ENCODE measurements around the gene SFTPD.
"Not testable (repeated sequence)": the region's sequence is repeated elsewhere in the genome, so short reads cannot be mapped to it uniquely, and the experiment has no call there.

Gene SFTPD

GRCh38 chr10:79948976-79949722, at the start of gene SFTPD:
SFTPD (minus strand) TSS chr10:79949105; CDS start chr10:79946659, 2,446 bp downstream.
- DNase-seq: no peak

DNA sequence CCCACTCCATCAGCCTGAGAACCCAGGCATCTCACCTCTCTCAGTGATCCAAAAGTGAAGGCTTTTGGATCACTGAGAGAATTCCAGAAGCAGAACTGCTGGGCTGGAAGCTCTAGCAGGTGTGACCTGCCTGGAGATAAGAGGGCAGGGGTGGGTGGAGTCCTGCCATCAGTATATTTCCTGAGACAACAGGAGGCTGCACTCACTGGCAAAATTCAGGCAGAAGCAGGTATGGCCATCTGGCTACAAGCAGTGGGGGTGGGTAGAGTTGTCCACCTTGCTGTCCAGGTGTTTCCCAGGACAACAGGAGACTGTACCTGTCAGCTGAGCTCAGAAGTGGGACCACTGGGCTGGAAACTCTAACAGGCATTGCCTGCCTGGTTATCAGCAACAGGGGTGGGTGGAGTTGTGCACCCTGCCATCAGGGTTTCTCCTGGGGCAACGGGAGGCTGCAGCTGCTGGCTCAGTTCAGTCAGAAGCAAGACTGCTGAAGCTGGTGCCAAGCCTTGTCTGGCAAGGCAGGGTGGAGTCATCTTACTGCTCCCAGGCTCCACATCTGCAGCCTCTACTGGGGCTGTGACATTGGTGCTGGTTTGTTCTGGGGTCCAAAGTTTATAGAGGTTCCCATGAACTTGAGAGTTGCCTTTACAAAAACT, 47.2 kb upstream of the SFTPD start:
- peak; percentile 37 for DNase-seq

GRCh38 chr10:79994556-79994955, 45.7 kb upstream of the SFTPD start:
- no peak for DNase-seq

DNA sequence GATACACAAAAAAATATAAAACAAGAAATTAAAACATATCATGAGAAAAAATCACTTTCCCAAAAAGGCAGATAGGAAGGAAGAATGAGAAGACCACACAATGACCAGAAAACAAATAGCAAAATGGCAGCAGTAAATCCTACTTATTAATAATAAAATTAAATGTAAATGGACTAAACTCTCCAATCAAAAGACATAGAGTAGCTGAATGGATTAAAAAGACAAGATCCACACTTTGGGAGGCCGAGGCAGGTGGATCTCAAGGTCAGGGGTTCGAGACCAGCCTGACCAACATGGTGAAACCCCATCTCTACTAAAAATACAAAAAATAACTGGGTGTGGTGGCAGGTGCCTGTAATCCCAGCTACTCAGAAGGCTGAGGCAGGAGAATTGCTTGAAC, 39.3 kb upstream of the SFTPD start:
- not testable (repeated sequence) for DNase-seq

GRCh38 chr10:79986661-79987060, 37.8 kb upstream of the SFTPD start:
- DNase-seq: not testable (repeated sequence)

GRCh38 chr10:79985481-79986072, 36.7 kb upstream of the SFTPD start:
- DNase-seq: no peak

DNA sequence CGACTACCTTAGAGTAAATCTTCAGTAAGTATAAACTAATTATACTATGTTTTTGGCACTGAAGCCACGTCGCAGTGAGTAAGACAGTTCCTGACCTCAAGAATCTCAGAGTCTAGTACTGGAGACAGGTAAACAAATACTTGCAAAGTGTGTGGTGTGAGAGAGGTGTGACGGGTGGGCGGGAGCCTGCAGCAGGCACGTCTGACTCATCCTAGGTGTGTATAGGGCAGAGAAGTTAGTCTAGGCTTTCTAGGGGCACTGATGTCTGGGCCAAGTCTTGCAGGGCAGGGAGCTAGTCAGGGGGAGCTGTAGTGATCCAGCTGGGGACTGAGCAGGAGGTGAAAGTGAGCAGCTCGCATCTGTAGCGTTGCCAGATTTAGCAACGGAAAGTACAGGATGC, 35.9 kb upstream of the SFTPD start:
- no peak for DNase-seq

DNA sequence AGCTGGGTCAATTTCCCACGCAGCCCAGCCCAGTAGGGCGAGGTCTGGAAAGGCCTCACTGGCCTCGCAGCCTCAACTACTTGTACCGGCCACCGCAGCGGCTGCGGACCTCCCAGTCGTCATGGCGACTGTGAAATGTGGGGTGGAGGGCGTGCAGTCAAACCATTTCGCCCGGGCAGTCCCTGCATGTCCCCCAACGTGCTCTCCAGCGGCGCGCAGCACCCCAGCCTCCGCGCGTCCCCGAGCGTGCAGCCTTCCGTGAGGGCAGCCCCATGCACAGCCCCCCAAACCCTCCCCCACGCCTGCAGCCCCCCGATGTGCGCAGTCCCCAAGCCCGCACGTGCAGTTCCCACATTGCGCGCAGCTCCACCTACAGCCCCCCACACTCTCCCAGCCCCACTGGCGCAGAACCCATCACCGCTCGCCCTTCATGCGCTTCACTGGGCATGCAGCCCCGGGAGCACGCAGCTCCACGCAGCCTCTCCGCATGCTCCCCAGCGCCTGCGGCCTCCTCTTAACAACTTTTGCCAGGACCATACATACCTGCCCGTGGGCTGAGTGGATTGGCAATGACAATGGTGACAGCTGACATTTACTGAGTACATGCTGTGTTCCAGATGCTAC, 34.5 kb upstream of the SFTPD start:
- no peak for DNase-seq

DNA sequence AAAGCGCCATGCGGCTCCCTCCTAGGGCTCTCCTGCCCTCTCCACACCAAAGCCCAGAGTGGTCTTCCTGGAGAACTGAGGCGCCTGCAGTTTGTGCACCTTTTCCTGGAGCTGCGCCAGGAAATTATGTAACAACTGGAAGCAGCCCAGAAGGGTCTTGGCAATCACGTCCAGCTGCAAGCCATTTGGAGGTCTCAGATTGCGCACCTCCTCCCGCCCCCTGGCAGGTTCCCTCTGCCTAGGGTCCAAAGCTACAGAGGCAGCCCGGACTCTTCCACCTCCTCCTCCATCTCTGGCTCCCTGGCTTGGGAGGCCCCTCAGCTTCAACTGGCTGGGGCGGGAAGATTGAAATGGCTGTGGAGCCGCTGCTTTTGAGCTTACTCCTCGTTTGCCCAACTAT, 34.0 kb upstream of the SFTPD start:
- DNase-seq: peak; percentile 82

- DNase-seq: peak; percentile 44
Observed at GRCh38 chr10:79982362-79982800, 33.5 kb upstream of the SFTPD start.

DNA sequence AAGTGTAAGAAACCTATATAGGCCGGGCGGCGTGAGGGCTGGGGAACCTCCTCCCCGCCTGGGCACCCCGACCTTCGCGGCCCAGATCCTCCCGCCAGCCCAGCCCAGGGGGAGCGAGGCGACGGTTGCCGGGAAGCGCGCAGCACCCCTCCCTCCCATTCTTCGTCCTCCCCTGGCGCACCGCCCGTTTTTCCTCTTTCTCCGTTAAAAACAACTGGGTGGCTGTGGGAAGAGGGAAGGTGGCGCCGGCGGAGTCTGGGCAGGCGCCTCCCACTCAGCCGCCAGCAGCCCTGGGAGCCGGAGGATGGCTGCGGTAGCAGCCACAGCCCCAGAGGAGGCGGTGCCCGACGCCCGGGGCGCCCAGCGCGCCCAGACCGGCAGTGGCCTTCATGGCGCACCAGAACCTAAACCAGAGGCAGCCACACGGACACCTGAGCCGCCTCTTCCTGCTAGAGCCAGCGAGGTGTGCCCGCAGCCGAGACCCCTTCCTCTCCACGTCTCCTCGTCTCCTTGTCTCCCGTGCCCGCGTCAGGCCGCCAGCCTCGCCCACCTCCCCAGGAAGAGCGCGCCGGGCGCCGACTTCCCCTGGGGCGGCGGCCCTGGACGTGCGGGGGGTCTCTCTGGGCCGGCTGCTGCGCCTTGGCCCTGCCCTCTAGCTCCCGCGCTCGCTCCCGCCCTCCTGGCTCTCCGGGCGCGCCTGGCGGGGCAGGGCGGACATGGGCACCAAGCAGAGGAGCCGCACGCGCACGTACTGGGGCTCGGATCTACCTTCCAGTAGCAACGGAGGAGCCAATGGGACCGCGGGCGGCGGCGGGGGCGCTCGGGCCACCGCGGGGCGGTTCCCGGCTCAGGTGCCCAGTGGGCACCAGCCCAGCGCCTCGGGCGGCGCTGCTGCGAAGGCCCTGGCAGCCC, 32.8 kb upstream of the SFTPD start:
- peak; percentile 73 for DNase-seq

DNA sequence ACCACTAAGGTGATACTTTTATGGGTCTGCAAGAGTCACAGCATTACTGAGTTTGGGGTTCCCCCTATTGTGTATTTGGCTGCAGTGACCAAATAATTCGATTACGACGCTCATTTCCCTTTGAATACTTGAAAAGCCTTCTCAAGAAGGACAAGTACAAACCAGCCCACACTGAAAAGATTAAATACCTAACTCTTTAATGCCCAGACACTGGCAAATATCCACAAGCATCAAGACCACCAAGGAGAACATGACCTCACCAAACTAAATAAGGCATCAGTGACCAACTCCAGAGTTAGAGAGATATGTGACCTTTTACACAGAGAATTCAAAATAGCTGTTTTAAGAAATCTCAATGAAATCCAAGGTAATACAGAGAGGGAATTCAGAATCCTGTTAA, 31.8 kb upstream of the SFTPD start:
- DNase-seq: no peak

- DNase-seq: no peak
Observed at GRCh38 chr10:79979976-79980687, 31.2 kb upstream of the SFTPD start.

DNA sequence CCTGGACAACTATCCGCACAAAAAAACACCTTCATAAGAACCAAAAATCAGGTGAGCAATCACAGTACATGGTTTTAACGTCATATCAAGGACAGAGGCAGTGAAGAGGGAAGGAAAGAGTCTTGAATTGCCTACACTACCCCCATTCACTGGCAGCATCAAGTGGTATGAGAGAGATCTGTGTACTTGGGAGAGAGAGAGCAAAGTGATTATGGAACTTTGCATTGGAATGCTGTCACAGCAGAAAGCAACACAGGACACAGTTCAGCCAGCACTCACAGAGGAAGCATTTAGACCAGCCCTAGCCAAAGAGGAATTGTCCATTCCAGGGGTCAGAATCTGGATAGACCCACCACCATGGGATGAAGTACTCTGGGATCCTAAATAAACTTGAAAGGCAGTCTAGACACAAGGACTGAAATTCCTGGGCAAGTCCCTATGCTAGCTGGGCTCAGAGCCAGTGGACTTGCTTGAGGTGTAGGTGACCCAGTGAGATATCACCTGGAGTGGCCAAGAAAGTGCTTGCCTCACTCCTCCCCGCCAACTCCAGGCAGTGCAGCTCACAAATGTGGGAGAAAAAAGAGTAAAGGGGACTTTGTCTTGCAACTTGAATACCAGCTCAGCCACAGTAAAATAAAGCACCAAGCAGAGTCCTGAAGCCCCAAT, 30.5 kb upstream of the SFTPD start:
- DNase-seq: no peak

DNA sequence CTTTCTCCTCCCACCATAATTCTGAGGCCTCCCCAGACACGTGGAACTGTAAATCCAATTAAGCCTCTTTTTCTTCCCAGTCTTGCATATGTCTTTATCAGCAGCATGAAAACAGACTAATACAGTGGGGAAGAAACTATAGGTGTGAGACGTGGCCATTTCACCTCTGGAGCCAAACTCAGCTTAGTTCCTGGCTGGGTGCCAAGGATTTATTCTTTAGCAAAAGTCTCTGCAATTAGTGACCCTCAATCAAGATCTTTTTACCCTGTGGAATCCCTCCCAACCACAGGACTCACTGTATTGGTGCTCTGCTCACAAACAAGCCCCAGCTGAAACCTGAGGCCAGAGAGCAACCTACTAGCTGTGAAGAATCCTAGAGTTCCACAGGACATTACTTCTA, 28.1 kb upstream of the SFTPD start:
- no peak for DNase-seq

GRCh38 chr10:79970062-79970461, 21.2 kb upstream of the SFTPD start:
- no peak for DNase-seq

GRCh38 chr10:79947787-79948424, 999 bp downstream of the SFTPD start:
- DNase-seq: no peak

- DNase-seq: no peak
Observed at GRCh38 chr10:79947083-79947415, 1.9 kb downstream of the SFTPD start.

DNA sequence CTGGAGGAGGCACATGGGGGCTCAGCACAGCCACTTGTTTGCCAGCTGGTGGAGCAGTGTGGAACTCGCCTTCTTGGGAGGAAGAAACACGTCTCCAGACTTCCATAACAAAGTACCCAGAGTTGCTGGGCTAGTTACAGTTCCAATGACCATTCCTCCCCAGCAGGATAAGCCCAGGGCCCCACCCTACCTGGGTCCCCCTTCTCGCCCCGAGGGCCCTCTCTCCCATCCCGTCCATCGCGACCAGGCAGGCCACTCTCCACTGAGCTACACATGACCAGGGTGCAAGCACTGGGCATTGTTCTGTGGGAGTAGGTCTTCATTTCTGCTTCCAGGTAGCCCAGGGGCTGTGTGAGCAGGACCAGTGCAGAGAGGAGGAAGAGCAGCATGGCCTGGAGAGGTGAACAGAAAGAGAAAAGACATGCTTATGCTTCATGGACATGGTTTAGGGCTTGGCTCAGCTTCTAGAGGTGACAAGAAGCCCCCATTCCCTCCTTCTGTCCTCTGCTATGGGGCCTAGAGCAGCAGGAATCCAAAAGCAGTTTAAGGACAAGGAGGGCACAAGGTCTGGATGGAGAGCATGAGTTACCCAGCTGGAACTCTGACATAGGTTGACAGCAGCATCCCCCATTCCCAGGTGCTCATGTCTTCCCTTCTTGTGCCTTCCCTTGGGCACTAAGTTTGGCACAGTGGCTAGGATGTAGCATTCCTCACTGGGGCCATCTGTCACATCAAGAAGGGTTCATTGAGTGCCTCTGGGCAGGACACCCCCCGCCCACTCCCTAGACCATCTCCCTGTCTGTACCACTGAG, 2.4 kb downstream of the SFTPD start:
- no peak for DNase-seq

All from right hindlimb (tissue), 1 donor.